ENCODE results near the gene PCSK4.
A peak's percentile ranks its signal among the peaks of the same experiment; 100 is the strongest.
"Not testable (repeated sequence)": the region's sequence is repeated elsewhere in the genome, so short reads cannot be mapped to it uniquely, and the experiment has no call there.

PCSK4 gene

DNA sequence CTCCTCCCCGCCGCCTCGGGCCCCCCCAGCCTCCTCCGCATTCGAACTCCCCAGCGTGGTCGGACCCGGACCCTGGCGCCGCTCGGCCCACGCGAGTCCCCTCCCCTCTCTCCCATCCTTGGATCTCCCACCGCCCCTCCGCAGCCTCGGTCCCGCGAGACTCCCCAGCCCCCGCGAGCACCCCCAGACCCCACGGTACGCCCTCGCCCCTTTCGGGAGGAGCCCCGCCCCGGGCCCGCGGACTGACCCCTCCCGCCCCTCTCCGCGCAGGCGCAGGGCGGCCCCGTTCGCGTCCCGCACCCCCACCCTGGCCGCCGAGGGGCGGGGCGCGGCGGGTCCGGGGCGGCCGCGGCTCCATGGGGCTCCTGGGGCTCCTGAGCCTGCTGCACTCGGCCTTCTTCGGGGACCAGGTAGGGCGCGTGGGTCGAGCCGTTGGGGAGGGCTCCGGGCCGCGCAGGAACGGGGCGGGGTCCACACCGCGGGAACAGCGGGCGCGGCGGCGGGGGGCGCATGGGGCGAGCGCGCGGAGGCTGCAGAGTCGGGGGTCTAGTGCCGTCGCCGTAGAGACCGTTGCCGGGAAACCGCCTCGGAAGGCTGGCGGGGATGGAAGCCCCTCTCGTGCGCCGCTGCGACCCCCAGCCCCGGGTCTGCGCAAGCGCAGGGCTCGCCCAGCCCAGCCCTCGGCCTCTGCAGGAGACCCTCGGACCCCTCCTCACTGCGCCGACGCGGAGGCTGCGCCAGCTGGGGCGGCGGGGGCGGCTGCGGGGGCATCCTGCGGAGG lies 44.0 kb downstream of the PCSK4 start:
- no peak overlapping the region for H3K27ac ChIP-seq
- no peak for DNase-seq (ENCODE audit: low read depth, low spot score)

DNA sequence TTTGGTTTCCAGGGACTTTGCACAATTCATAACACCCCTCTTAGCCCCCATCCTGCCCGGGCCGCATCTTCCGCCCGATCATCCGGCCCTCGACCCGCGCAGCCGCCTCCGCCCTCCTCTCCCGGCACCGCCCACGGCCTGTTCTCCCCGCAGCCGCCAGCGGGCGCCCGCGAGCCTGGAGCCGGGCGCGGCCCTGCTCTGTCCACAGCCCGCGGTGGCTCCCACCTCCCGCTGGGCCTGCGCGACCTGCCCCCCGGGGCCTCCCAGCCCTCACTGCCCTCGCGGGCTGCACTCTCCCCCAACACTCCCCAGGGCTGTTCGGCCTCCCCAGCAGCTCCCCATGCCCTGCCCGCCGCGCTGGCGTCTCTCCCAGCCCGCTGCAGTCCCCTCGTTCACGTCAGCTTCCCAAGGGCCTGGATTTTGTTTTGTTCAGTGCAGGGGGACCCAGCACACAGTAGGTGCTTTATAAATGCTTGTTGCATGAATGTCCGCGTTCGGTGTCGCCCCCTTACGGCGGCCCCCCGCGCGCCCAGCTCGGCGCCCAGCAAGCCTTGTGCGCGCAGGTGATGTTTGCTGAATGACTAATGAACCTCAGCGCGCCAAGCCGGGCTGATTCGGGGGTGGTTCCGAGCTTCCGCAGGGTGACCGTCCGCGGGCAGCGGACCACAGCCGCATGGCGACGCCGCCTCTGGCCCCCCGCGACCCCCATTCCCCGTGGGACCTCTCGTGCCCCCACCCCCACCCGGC lies 44.8 kb downstream of the PCSK4 start:
- no peak for DNase-seq (ENCODE audit: low read depth, low spot score)
- no peak overlapping the region for H3K27ac ChIP-seq

DNA sequence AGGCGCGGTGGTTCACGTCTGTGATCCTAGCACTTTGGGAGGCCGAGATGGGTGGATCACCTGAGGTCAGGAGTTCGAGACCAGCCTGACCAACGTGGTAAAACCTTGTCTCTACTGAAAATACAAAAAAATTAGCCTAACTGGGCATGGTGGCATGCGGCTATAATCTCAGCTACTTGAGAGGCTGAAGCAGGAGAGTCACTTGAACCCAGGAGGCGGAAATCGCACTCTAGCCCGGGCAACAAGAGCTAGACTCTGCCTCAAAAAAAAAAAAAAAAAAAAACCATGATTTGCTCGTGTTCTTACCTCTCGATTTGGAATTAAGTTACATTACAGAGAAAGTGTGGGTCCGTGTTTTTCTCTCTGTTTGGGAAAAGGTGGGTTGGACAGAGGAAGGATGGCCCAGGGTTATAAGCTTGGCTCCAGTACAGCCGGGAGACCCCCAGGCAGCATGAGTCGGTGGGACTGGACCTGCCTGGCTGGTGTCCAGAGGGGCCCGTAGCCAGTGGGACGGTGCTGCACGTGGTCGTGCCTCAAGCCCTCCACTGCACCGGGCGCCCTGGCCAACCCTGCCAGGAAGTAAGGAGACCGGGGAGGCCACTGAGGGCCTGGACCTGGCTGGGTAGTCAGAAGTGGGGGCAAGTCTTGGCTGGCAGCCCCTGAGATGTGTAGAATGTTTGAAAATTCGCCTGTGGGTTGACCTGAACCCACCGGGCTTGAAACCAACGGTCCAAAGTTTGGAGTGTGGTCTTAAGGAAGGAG lies 48.3 kb downstream of the PCSK4 start:
- H3K27ac ChIP-seq, result no peak overlapping the region
- no peak for DNase-seq (ENCODE audit: low read depth, low spot score)

DNA sequence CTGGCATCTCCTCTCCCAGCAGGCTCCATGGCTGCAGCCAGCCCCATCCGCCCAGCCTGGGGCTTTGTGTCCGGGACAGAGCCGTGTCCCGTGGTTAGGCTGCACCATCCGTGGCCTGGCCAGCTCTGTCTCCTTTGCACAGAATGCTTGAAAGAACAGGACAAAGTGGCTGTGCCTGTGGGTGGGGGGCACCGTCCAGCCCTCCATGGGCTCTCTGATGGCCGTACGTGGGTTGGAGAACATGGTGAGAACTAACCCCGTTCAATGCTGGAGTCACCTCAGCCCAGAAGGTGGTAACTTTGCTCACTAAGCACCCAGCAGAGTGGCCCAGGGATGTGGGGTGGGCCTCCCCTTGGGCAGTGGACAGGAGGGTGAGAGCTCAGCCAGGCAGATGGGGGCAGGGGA lies 49.1 kb downstream of the PCSK4 start:
- no peak overlapping the region for H3K27ac ChIP-seq
- no peak for DNase-seq (ENCODE audit: low read depth, low spot score)

DNA sequence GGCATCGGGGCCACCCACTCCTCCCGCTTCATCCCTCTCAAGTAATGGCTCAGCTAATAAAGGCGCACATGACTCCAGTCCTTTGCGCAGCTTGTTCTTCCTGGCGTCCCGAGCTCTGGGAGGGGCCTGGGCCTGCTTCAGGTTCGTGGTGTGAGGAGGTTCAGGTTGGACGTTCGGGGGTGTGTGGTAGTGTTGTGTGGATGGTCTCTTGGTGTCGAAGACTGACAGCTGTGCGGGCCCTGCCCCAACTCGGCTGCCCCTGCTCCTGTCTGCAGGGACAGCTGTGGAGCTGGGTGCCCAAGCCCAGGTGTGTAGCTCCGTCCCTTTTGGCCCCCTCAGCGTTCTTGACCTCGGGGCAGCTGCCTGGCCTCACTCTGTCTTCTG lies 49.7 kb downstream of the PCSK4 start:
- no peak overlapping the region for H3K27ac ChIP-seq
- no peak for DNase-seq (ENCODE audit: low read depth, low spot score)

DNA sequence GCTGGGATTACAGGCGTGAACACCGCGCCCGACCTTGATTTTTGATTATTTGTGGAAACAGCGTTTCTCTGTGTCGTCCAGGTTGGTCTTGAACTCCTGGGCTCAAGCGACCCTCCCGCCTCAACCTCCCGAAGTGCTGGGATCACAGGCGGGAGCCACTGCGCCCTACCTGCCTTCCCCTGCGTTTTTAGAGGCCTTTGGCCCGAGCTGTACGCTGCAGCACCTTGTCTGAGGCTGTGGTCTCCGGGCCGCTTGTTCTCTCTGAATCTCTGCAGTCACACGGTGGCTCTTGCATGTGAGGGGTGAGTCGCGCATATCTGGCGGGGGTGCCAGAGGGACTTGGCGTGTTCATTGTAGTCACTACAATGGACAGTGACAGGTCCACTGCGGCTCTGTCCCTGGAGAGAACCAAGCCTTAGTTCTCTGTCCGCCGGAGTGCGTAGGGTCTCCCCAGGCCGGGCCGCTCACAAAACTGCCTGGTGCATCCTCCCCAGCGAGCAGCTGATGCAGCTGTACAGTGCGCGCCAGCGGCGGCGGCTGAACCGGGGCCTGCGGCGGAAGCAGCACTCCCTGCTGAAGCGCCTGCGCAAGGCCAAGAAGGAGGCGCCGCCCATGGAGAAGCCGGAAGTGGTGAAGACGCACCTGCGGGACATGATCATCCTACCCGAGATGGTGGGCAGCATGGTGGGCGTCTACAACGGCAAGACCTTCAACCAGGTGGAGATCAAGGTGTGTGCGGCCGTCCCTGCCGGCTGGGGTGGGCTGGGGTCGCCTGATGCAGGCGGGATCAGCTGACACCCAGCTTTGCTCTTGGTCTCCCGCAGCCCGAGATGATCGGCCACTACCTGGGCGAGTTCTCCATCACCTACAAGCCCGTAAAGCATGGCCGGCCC lies 50.4 kb downstream of the PCSK4 start:
- not testable (repeated sequence) for DNase-seq (ENCODE audit: low read depth, low spot score)
- peak overlapping the region; percentile 81 for H3K27ac ChIP-seq

DNA sequence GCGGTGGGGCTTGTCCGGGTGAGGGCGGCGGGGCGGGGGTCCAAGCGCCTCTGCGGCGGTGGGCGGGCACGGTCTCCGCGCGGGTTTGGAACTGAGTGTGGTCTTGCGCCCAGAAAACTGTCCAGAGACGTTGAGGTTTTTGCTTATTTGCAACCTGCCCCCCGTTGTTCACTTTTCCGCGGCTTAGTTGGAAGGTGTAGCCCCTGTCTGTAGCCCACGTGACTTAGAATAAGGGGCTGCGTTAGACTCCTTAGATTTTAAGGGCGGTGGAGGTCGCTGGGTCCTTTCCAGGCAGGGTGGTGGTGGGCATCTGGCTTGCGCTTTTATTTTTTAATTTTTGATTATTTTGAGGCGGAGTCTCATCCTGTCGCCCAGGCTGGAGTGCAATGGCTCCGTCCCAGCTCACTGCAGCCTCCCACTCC lies 51.2 kb downstream of the PCSK4 start:
- DNase-seq (ENCODE audit: low read depth, low spot score), result no peak
- H3K27ac ChIP-seq, result peak overlapping the region; percentile 81

DNA sequence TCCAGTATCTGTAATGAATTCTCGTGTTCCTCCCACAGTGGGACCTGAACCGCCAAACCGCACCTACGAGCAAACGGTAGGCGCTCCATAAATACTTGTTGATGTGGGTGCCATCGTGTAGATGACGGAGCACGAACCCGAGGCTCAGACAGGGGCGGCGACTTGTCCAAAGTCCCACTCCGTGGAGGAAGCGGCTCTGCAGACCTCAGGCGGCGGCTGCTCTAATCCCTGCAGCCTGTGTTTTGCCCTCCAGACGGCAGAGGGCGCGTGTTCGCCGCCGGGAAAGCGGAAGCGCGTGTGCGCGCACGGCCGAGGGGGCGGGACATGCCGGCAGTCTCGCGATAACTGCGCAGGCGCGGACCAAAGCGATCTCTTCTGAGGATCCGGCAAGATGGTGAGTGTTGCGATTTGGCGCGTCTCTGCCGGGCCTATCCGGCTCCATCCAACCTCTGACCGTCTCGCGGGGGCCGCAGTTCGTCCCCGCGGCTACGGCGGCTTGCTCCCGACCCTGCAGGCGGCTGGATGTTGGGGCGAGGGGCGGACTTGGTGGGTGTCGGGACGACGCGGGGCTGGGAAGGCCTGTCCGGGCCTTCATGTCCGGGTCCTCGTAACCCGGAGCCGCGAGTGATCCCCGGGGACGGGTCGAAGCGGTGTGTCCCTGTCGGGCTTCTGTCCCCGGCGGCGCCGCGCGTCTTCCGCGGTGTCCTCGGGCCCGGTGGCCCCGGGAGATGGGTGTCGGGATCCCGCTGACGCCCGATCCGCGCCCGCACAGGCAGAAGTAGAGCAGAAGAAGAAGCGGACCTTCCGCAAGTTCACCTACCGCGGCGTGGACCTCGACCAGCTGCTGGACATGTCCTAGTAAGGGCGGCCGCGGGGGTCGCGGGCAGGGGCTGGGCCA lies 51.9 kb downstream of the PCSK4 start, which contains the start of gene RPS15:
RPS15 (plus strand) TSS at position 362 of the 898 bp plus-strand sequence; CDS start at position 392, 30 bp downstream.
- H3K27ac ChIP-seq, result peak within 1 kb of the TSS; percentile 81
- DNase-seq (ENCODE audit: low read depth, low spot score), result peak; percentile 73

DNA sequence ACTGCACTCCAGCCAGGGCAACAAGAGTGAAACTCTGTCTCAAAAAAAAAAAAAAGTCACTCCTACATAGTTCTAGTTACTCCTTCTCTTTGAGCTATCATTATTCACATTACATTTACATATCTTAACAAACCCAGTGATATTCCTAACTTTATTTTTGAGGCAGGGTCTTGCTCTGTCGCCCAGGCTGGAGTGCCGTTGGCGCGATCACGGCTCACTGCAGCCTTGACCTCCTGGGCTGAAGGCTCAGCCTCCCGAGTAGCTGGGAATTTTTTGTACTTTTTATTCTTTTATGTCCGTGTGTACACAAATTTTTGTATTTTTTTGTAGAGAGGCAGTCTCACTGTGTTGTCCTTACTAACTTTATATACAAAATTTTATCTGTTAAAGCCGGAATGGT lies 52.5 kb downstream of the PCSK4 start:
- H3K27ac ChIP-seq, result peak overlapping the region; percentile 81
- DNase-seq (ENCODE audit: low read depth, low spot score), result no peak

DNA sequence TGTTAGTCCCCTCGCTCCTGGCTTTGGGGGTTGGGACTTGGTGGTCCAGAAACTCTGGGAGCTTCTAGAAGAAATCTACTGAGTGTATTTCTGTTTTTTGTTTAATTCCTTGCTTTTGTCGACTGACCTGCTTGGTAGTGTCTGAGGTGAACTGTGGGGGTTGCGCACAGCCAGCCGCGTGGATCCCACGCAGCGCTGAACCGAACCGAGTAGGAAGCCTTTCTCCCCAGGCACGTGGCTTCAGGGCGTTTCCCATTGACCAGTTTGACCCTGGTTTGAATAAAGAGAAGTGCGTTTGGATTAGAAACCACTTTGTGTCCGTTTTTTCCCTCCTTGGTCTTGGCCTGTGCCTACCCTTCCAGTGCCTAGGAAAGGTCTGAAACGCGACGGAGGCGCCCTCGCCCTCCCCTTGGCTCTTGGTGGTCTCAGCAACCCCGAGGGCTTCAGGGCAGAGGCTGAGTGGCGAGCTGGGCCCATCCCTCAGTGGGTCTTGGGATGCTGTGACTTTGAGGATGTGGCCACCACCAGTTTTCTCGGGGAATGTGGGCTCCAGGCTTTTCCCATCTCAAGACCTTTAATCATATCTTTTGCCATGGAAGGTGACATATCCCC lies 54.7 kb downstream of the PCSK4 start:
- no peak overlapping the region for H3K27ac ChIP-seq
- DNase-seq (ENCODE audit: low read depth, low spot score), result no peak

DNA sequence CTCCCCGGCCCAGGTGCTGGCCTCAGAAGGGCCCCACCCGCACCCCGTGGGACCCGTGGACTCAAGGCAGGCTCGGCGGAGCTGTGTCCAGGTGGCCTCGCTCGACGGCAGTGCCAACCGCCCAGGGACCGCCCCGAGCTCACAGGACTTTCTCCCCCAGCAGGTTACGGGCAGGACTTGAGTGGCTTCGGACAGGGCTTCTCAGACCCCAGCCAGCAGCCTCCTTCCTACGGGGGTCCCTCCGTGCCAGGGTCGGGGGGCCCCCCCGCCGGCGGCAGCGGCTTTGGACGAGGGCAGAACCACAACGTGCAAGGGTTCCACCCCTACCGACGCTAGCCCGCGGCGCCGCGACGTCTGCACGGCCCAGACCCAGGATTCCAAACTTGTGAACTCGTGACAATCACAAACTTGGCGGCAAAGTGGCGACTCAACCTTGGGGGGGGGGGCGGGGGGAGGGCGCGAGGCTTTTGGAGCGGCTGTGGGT lies 55.5 kb downstream of the PCSK4 start:
- DNase-seq (ENCODE audit: low read depth, low spot score), result no peak
- H3K27ac ChIP-seq, result no peak overlapping the region

DNA sequence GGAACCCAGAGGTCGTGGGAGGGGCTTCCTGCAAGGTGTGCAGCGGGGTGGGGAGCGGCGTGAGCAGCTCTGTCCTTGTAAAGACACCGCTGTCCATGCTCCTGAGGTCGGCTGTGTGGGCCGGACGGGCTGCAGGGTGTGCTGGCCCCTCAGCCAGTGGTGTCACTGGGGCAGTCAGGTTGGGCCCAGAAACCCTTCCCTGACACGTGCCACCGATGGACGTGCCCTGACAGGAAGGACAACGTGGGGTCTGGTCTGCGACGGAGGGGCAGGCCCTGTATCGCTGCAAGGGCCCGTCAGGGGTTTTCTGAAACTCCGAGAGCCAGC lies 56.1 kb downstream of the PCSK4 start:
- H3K27ac ChIP-seq, result no peak overlapping the region
- no peak for DNase-seq (ENCODE audit: low read depth, low spot score)

DNA sequence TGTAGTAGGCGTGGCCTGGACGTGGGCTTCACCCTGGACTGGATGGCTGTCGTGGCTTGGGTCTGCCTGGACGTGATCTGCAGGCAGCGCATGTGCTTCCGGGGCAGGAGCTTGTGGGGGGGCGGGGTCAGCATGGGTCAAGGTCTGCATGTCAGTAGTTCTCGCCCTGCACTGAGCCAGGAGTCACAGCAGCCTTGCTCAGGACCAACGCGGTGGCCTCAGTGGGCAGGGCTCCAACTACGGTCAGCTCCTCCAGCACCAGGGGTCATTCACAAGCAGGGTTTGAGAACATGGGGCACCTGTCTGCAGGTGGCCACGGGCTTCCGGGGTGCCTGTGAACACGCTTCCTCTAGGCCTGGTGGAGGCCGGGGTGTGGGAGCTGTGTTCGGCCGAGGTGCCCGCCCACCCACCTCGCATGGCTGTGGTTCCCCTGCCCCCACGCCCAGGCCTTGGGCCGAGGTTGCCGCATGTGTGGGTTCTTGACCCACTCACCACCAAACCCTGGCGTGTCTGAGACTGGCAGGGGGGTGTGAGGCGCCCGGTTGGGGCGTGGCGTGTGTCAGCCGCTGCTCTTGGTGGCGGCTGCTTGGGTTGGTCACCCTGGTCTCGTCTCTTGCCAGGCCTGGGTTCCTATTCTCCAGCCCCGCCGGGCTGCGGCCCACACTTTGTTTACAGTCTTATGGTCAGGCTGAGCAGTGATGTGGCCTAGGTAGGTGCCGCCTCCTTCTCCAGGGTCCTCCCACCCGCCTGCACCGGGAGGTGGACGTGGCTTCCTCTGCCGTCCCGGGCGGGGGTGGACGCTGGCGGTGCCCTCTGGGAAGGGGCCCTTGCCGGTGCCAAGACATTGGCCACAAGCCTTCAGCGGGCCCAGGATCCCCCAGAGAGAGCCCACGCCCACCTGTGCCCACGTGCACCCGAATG lies 56.8 kb downstream of the PCSK4 start:
- DNase-seq (ENCODE audit: low read depth, low spot score), result no peak
- H3K27ac ChIP-seq, result no peak overlapping the region

DNA sequence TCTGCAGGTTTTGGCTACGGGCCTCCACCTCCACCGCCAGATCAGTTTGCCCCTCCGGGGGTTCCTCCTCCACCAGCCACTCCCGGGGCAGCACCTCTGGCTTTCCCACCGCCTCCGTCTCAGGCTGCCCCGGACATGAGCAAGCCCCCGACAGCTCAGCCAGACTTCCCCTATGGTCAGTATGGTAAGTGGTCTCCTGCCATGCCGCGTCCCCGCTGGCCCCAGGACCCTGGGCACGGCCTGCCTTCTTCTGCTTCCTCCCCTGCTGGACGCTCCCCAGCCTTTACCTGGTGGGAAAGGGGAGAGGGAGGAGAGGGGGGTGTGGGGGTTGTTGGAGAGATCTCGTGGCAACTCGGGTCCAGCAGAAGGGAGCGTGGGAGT lies 57.7 kb downstream of the PCSK4 start:
- no peak for DNase-seq (ENCODE audit: low read depth, low spot score)
- H3K27ac ChIP-seq, result no peak overlapping the region

DNA sequence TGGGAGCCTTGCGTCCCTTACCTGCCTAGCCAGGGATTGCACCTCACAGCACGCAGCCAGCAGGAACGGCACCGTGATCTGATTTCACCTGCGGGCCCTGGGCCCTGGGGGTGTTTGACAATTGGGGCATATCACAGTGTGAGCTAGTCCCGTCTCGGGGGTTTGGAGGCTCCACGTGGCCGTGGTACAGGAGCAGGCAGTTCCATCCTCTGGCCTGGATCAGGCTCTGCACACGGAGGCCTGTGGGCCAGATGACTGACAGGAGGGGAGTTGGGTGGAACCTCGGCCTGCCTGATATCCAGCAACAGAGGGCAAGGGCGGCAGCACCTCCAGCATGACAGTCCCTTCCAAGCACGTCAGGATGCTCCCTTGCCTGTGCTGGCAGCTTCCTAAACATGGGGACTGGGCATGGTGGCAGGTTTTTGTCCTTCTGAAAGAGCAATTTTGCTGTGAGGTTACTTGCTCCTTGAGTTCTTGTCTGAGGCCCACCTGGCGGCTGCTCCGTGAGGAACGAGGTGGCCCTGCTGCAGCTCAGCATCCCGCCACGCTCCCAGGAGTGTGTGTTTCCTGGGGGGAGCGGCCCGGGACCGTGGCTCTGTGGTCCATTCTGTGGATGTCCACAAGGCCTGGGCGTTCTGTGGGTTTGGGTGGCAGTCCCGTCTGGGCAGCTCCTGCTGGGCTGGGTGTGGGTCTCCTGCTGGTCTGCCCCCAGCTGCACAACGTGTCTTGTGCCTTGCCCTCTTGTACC lies 58.2 kb downstream of the PCSK4 start:
- H3K27ac ChIP-seq, result no peak overlapping the region
- no peak for DNase-seq (ENCODE audit: low read depth, low spot score)
